Caki2 (cell line): ENCODE results near the gene SPRR4. TPM values are rescaled to one million over a fixed set of nuclear protein-coding genes. Genes with fewer than 3 reads are reported as not detected.
"Not testable (repeated sequence)": the region's sequence is repeated elsewhere in the genome, so short reads cannot be mapped to it uniquely, and the experiment has no call there.

ENCODE experiments used
- DNase-seq: peaks from one replicate; pipeline ENCODE4 v3.0.0-alpha.2; 2015; ENCODE audit warnings: low read depth
- in situ Hi-C: cut with HindIII; loops from 2 replicates; pipeline ENCODE4 v1.10.0; 2016; ENCODE audit warnings: low sequenced_read_pairs, low pct_unique_long_range_greater_than_20kb, mixed read lengths
- total RNA-seq: library from RNA; depleted of rRNA; stranded (reverse); fragments of >200 nt; shearing (Covaris generic); gene quantifications from 2 replicates; pipeline ENCODE4 v1.2.3, GENCODE V29; 2014; ENCODE audit warnings: low replicate concordance; rRNA removed

Gene SPRR4
- total RNA-seq, 1 experiment from 2014 or later: not detected

- no peak for DNase-seq
- in situ Hi-C loops: no loop called here
Measured at GRCh38 chr1:152996633-152997400, 26.4 kb downstream of the SPRR4 start.

GRCh38 chr1:152997901-152998300 lies 27.5 kb downstream of the SPRR4 start:
- no peak for DNase-seq
- in situ Hi-C loops: no loop called here

- in situ Hi-C loops: no loop called here
- DNase-seq: no peak
Measured at GRCh38 chr1:152998476-152998875, 28.0 kb downstream of the SPRR4 start.

GRCh38 chr1:152999818-153000217 lies 29.4 kb downstream of the SPRR4 start:
- in situ Hi-C loops: no loop called here
- DNase-seq: no peak

- in situ Hi-C loops: no loop called here
- no peak for DNase-seq
Measured at GRCh38 chr1:153000294-153000693, 29.8 kb downstream of the SPRR4 start.

- in situ Hi-C loops: no loop called here
Measured at GRCh38 chr1:153001382-153001781, 30.9 kb downstream of the SPRR4 start, which contains the start of gene SPRR3. Gene SPRR3 (plus strand): TSS chr1:153001749. CDS start chr1:153003021, 1,272 bp downstream.

GRCh38 chr1:153011235-153011758 lies 40.8 kb downstream of the SPRR4 start:
- in situ Hi-C loops, DNase-seq: not testable (repeated sequence)

More at GRCh38 chr1:153001382-153001781, 30.9 kb downstream of the SPRR4 start, which contains the start of gene SPRR3:
- DNase-seq: no peak

- DNase-seq, in situ Hi-C loops: not testable (repeated sequence)
Measured at GRCh38 chr1:153021829-153022228, 51.4 kb downstream of the SPRR4 start.

Other genes with a start within 250 kb of the SPRR4 start
- not detected in 2 replicates for gene KPRP, start 212.6 kb upstream of the SPRR4 start, total RNA-seq
- gene LCE1F, start 195.5 kb upstream of the SPRR4 start, total RNA-seq: not detected in 2 replicates
- not detected in 2 replicates for gene LCE1E, start 184.4 kb upstream of the SPRR4 start, total RNA-seq
- gene LCE1D, start 173.9 kb upstream of the SPRR4 start, total RNA-seq: not detected in 2 replicates
- not detected in 2 replicates for gene LCE1C, start 164.0 kb upstream of the SPRR4 start, total RNA-seq
- not detected in 2 replicates for gene LCE1B, start 158.7 kb upstream of the SPRR4 start, total RNA-seq
- gene LCE1A, start 143.2 kb upstream of the SPRR4 start, total RNA-seq: not detected in 2 replicates
- not detected in 2 replicates for gene LCE6A, start 127.8 kb upstream of the SPRR4 start, total RNA-seq
- gene LCE7A, start 110.7 kb upstream of the SPRR4 start, total RNA-seq: not detected in 2 replicates
- not detected in 2 replicates for gene SMCP, start 92.3 kb upstream of the SPRR4 start, total RNA-seq
- gene IVL, start 62.1 kb upstream of the SPRR4 start, total RNA-seq: not detected in 2 replicates
- not detected in 2 replicates for gene SPRR5, start 23.4 kb upstream of the SPRR4 start, total RNA-seq
- not detected in 2 replicates for gene SPRR1A, start 13.4 kb downstream of the SPRR4 start, total RNA-seq
- gene SPRR3, start 31.1 kb downstream of the SPRR4 start, total RNA-seq: not detected in 2 replicates
- gene SPRR1B, start 60.6 kb downstream of the SPRR4 start, total RNA-seq: not detected in 2 replicates
- gene SPRR2D, start 70.5 kb downstream of the SPRR4 start, total RNA-seq: not detected in 2 replicates
- not detected in 2 replicates for gene SPRR2A, start 86.9 kb downstream of the SPRR4 start, total RNA-seq
- gene SPRR2B, start 101.0 kb downstream of the SPRR4 start, total RNA-seq: not detected in 2 replicates
- not detected in 2 replicates for gene SPRR2E, start 123.9 kb downstream of the SPRR4 start, total RNA-seq
- not detected in 2 replicates for gene SPRR2F, start 142.9 kb downstream of the SPRR4 start, total RNA-seq
- not detected in 2 replicates for gene SPRR2G, start 180.2 kb downstream of the SPRR4 start, total RNA-seq
- gene LELP1, start 232.8 kb downstream of the SPRR4 start, total RNA-seq: not detected in 2 replicates
- gene PRR9, start 246.9 kb downstream of the SPRR4 start, total RNA-seq: not detected in 2 replicates